Measurements from ENCODE around the gene KCNAB1.
"Not testable (repeated sequence)": the region's sequence is repeated elsewhere in the genome, so short reads cannot be mapped to it uniquely, and the experiment has no call there.

The KCNAB1 gene

GRCh38 chr3:156547637-156548036 lies 427.3 kb downstream of the KCNAB1 start:
- no peak for DNase-seq

- DNase-seq, result no peak
Measured at GRCh38 chr3:156548041-156548687, 427.8 kb downstream of the KCNAB1 start.

- DNase-seq, result no peak
Measured at GRCh38 chr3:156548902-156549301, 428.5 kb downstream of the KCNAB1 start.

GRCh38 chr3:156551261-156551660 lies 430.9 kb downstream of the KCNAB1 start:
- DNase-seq, result no peak

- no peak for DNase-seq
Measured at GRCh38 chr3:156551746-156552145, 431.4 kb downstream of the KCNAB1 start.

- no peak for DNase-seq
Measured at GRCh38 chr3:156552973-156553372, 432.6 kb downstream of the KCNAB1 start.

- peak in 1 of 5 experiments; percentile 51 for DNase-seq
Measured at GRCh38 chr3:156553705-156554356, 433.5 kb downstream of the KCNAB1 start.

- no peak for DNase-seq
Measured at GRCh38 chr3:156554515-156554841, 434.1 kb downstream of the KCNAB1 start.

- peak; percentile 97 to 100 (median 98) for DNase-seq
Measured at GRCh38 chr3:156554842-156555687, 434.7 kb downstream of the KCNAB1 start, which contains the start of gene SSR3. Gene SSR3 (minus strand): TSS chr3:156555117. CDS start chr3:156555089, 28 bp downstream.

- no peak for DNase-seq
Measured at GRCh38 chr3:156558389-156558788, 438.0 kb downstream of the KCNAB1 start.

- no peak for DNase-seq
Measured at GRCh38 chr3:156559321-156559720, 438.9 kb downstream of the KCNAB1 start.

GRCh38 chr3:156561533-156561932 lies 441.2 kb downstream of the KCNAB1 start:
- DNase-seq, result no peak

GRCh38 chr3:156562486-156562885 lies 442.1 kb downstream of the KCNAB1 start:
- not testable (repeated sequence) for DNase-seq

- no peak for DNase-seq
Measured at GRCh38 chr3:156563900-156564682, 443.7 kb downstream of the KCNAB1 start.

GRCh38 chr3:156569016-156569415 lies 448.6 kb downstream of the KCNAB1 start:
- not testable (repeated sequence) for DNase-seq

- not testable (repeated sequence) for DNase-seq
Measured at GRCh38 chr3:156569881-156570280, 449.5 kb downstream of the KCNAB1 start.

- DNase-seq, result no peak
Measured at GRCh38 chr3:156575641-156576040, 455.3 kb downstream of the KCNAB1 start.

GRCh38 chr3:156576051-156576450 lies 455.7 kb downstream of the KCNAB1 start:
- DNase-seq, result no peak

- DNase-seq, result no peak
Measured at GRCh38 chr3:156576651-156577348, 456.4 kb downstream of the KCNAB1 start.

- DNase-seq, result no peak
Measured at GRCh38 chr3:156577736-156578135, 457.4 kb downstream of the KCNAB1 start.

GRCh38 chr3:156579427-156579851 lies 459.1 kb downstream of the KCNAB1 start:
- DNase-seq, result no peak

- DNase-seq, result no peak
Measured at GRCh38 chr3:156581033-156581432, 460.7 kb downstream of the KCNAB1 start.

Measured in T-helper 2 cell (primary cell).